ENCODE results near the gene EGR4. TPM values are rescaled to one million over a fixed set of nuclear protein-coding genes. Genes with fewer than 3 reads are reported as not detected.

EGR4 gene
- total RNA-seq, 2 donors from 2014 or later, result not detected

DNA sequence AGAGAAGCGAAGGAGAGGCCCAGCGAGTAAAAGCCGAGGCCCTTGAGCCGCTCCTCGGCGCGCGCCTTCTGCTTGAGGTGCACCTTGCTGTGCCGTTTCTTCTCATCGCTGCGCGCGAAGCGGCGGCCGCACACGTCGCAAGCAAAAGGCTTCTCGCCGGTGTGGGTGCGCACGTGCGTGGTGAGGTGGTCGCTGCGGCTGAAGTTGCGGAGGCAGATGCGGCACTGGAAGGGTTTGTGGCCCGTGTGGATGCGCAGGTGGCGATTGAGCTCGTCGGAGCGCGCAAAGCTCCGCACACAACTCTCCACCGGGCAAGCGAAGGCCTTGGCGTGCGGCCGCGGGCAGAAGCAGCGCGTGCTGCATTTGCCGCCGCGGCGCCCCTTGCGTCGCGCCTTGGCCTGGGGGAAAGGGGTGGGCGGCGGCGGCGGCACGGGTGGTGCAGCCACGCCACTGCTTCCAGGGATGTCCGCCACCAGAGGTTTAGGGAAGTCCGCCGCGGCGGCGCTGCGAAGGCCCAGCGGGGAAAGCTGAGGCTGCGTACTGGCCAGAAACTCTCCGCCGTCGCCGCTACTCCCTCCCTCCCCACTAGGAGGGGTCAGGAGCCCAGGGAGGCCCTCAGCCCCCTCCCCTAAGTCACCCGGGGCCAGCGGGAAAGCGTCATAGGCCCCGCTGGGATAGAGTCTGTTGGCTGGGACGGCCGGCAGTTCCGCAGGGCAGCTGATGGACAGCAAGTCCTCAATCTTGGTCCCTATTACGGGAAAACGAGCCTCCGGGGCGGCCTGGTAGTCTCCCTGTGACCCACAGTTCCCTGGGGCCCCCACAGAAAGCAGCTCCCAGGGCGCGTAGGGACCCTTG lies 1.7 kb downstream of the EGR4 start:
- no peaks in the 10 kb centered on the region for H3K36me3 ChIP-seq
- DNase-seq (ENCODE audit: low spot score) (no peak), ATAC-seq (ENCODE audit: insufficient number of reproducible peaks, low FRiP score, low read depth) (no peak)
- peaks cover 10 to 22% of the 10 kb centered on the region in 2 donors for H3K4me1 ChIP-seq (ENCODE audit: control insufficient read depth in 1 of 2, low read depth in 2 of 2)
- H3K27me3 ChIP-seq (replicated peaks; ENCODE audit: insufficient read depth), result peaks cover 25% of the 10 kb centered on the region
- H3K27ac ChIP-seq, result no peak overlapping the region
- H3K4me3 ChIP-seq, result peak overlapping the region; percentile 55
- H3K9me3 ChIP-seq, result no peaks in the 10 kb centered on the region
- TF ChIP-seq, protein P1, sequence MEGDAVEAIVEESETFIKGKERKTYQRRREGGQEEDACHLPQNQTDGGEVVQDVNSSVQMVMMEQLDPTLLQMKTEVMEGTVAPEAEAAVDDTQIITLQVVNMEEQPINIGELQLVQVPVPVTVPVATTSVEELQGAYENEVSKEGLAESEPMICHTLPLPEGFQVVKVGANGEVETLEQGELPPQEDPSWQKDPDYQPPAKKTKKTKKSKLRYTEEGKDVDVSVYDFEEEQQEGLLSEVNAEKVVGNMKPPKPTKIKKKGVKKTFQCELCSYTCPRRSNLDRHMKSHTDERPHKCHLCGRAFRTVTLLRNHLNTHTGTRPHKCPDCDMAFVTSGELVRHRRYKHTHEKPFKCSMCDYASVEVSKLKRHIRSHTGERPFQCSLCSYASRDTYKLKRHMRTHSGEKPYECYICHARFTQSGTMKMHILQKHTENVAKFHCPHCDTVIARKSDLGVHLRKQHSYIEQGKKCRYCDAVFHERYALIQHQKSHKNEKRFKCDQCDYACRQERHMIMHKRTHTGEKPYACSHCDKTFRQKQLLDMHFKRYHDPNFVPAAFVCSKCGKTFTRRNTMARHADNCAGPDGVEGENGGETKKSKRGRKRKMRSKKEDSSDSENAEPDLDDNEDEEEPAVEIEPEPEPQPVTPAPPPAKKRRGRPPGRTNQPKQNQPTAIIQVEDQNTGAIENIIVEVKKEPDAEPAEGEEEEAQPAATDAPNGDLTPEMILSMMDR (IDR thresholded peaks at IDR 0.05), result no peak

DNA sequence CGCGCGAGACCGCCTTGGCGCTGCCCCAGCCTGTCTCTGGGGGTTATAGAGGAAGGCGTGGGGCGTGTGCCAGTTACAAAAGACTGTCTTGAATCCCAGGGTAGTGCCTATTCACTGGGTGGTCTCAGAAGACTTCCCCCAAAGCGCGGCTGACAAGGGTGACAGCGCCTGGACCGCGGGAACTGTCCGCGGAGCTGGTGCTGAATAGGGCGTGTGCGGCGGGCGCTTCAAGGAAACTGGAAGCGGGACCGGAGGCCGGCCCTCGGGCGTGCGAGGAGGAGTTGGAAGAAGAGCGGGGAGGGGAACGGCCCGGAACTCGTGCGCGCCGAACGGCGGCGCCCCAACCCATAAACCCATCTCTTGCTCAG lies 2.3 kb downstream of the EGR4 start:
- no peaks in the 10 kb centered on the region for H3K36me3 ChIP-seq
- H3K9me3 ChIP-seq, result no peaks in the 10 kb centered on the region
- TF ChIP-seq, protein P1 (IDR thresholded peaks at IDR 0.05), result no peak
- no peak overlapping the region for H3K27ac ChIP-seq
- ATAC-seq (ENCODE audit: insufficient number of reproducible peaks, low FRiP score, low read depth) (no peak), DNase-seq (ENCODE audit: low spot score) (no peak)
- H3K4me1 ChIP-seq (ENCODE audit: control insufficient read depth in 1 of 2, low read depth in 2 of 2), result peaks cover 10 to 22% of the 10 kb centered on the region in 2 donors
- peaks cover 25% of the 10 kb centered on the region for H3K27me3 ChIP-seq (replicated peaks; ENCODE audit: insufficient read depth)
- H3K4me3 ChIP-seq, result peak overlapping the region; percentile 55

DNA sequence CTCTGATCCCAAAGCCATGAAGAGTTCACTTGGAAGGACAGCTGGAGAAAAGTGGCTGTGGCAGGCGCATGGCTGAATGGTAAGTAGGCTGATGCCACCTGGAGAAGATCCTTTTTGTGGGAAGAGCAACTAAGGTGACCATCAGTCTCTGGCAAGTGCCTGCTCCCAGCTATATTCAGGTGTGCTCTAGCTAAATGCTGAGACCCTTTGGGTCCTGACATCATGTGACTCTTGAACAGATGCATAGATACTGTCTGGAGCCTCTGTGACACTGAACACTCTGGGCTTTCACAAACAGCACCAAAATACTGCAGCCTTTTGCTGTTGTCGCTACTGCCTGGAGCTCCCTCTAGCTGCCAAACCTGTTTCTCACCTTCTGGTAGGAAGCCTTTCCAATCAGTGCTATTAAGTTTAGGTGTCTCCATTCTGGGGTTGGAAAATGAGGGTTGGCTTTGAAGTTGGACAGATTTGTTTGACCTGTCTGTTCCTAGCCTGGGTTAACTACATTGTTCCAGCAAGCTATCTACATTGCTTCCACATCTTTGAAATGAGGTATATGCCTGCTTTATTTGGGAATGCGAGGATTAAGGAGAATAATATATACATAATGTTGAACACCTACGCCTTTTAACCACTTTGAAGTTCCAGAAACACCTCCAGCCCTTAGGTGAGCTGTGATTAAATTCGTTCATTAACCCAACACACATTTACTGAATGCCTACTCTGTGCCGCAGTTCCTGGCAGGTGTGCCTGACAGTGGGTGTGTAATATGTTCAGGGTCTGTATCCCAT lies 3.1 kb downstream of the EGR4 start:
- Histone ChIP-seq H3K4me1 (ENCODE audit: control insufficient read depth in 1 of 2, low read depth in 2 of 2) (peaks cover 10 to 22% of the 10 kb centered on the region in 2 donors), H3K9me3 (no peaks in the 10 kb centered on the region), H3K4me3 (no peak overlapping the region), H3K36me3 (no peaks in the 10 kb centered on the region), H3K27ac (no peak overlapping the region), H3K27me3 (replicated peaks; ENCODE audit: insufficient read depth) (peaks cover 24% of the 10 kb centered on the region)
- TF ChIP-seq, protein P1 (IDR thresholded peaks at IDR 0.05), result no peak
- ATAC-seq (ENCODE audit: insufficient number of reproducible peaks, low FRiP score, low read depth) (no peak), DNase-seq (ENCODE audit: low spot score) (no peak)

DNA sequence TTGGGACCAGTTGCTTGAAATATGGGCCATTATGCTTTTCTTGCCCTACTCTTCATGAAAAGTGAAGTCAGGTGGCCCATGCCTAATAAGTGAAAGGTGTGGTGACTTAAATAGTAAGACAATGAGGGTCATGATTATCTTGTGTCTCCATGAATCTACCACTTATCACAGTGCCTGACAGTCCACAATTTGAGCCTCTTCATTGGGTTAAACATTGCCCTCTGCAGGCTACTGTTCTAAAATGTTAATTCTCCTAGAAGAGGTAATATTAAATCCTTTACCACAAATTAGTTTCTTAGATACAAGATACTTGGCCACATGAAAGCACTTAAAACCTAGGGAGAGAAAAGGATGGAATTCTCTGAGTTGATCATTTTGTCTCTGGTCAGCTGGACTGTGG lies 4.0 kb downstream of the EGR4 start:
- no peak for ATAC-seq (ENCODE audit: insufficient number of reproducible peaks, low FRiP score, low read depth)
- DNase-seq (ENCODE audit: low spot score), result no peak
- TF ChIP-seq, protein P1 (IDR thresholded peaks at IDR 0.05), result no peak
- Histone ChIP-seq H3K27me3 (replicated peaks; ENCODE audit: insufficient read depth) (peaks cover 14% of the 10 kb centered on the region), H3K9me3 (no peaks in the 10 kb centered on the region), H3K36me3 (no peaks in the 10 kb centered on the region), H3K27ac (no peak overlapping the region), H3K4me3 (no peak overlapping the region), H3K4me1 (ENCODE audit: control insufficient read depth in 1 of 2, low read depth in 2 of 2) (peaks cover 10 to 31% of the 10 kb centered on the region in 2 donors)

DNA sequence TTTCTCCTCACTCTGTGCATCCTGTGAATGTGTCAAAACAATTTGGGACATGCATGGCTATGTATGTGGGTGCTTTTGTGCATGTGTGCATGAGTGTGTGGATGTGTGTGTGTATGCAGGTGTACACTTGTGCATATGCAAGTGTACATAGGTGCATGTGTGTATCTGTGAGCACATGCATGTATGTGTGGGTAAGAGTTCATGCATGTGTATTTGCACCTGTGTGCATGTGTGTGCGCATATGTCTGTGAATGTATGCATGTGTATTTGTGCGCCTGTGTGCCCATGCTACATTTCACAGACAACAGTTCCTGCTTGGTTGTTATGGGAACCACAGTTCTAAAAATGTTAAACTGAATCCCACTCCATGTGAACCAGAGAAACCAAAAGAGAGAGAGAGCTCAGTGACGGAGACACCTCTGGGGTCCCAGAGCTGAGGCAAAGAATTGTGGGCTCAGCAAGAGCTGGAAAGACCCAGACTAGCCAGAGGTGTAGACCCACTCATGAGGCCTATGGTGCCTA lies 7.2 kb downstream of the EGR4 start:
- H3K27me3 ChIP-seq (replicated peaks; ENCODE audit: insufficient read depth), result no peaks in the 10 kb centered on the region
- no peak overlapping the region for H3K27ac ChIP-seq
- H3K36me3 ChIP-seq, result no peaks in the 10 kb centered on the region
- no peaks in the 10 kb centered on the region for H3K9me3 ChIP-seq
- DNase-seq (ENCODE audit: low spot score), result no peak
- peaks cover 0 to 16% of the 10 kb centered on the region in 2 donors for H3K4me1 ChIP-seq (ENCODE audit: control insufficient read depth in 1 of 2, low read depth in 2 of 2)
- TF ChIP-seq, protein P1 (IDR thresholded peaks at IDR 0.05), result no peak
- no peak overlapping the region for H3K4me3 ChIP-seq
- no peak for ATAC-seq (ENCODE audit: insufficient number of reproducible peaks, low FRiP score, low read depth)

All from thoracic aorta (tissue), 2 donors.